Measurements from ENCODE around the gene GHR. TPM values are rescaled to one million over a fixed set of nuclear protein-coding genes. Genes with fewer than 3 reads are reported as not detected.

GHR gene
- total and polyA plus RNA-seq, 10 of the 15 experiments (the other 5 are each of a cell fraction or from before 2014, with no cell fraction given) = 0.23 to 10.2 (median 0.48) TPM

DNA sequence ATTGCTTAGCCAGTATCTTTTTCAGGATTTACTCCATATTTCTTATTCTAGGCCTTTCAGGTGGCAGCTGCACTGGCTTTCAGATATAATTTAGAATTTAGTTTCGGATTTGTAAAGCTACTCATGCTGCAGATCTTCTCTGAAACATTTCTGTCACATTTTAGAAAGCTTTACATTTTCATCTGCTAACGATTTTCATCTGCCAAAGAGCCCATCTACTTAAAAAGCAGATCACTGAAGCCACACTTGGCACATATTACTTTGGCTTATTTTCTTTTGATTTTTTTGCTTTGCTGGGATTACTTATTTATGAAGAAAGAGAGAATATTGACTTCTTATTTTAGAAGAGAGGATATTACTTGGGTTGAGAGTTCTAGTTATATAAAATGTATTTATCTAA is 98.2 kb downstream of the GHR start:
- H4K20me1 ChIP-seq (ENCODE audit: control insufficient read depth, insufficient read depth) = no peaks in the 10 kb centered on the region
- WGBS (ENCODE audit: insufficient coverage, insufficient replicate concordance, low lambda C conversion rate, missing lambda C conversion rate) = 0% methylated on average over 2 of the region's 2 CpGs
- H3K9me3 ChIP-seq (replicated peaks; ENCODE audit: control insufficient read depth, insufficient read depth, low read length) = no peaks in the 10 kb centered on the region
- H3K79me2 ChIP-seq (ENCODE audit: control insufficient read depth, insufficient read depth, low read length) = no peaks in the 10 kb centered on the region
- no peak overlapping the region for H3K4me2 ChIP-seq (ENCODE audit: control insufficient read depth, insufficient read depth)
- intact Hi-C loops (cut with micrococcal nuclease; ENCODE audit: unreplicated experiment) = no loop called here
- H3K36me3 ChIP-seq (ENCODE audit: control insufficient read depth in 2 of 2, insufficient read depth in 2 of 2, low read length in 1 of 2) = no peaks in the 10 kb centered on the region
- no peaks in the 10 kb centered on the region for H3K4me1 ChIP-seq (ENCODE audit: control insufficient read depth, insufficient read depth, low read length)
- H3K27me3 ChIP-seq (replicated peaks in 1 of 2; ENCODE audit: control insufficient read depth in 2 of 2, insufficient read depth in 2 of 2, low read length in 1 of 2) = no peaks in the 10 kb centered on the region
- no peak overlapping the region for H3K27ac ChIP-seq (ENCODE audit: control insufficient read depth, insufficient read depth)
- ChIA-PET RAD21 (ENCODE audit: unreplicated experiment) (interaction anchor here (2.2 kb wide), 1 partner anchor 99 kb away, joined by 6 read pairs; the partner anchor contains the start of gene GHR), POLR2A (no interaction called here), CTCF (interaction anchor here (1.5 to 1.8 kb wide), 3 partner anchors 10 to 63 kb away, joined by 3 to 4 read pairs (median 4); no protein-coding TSS in a partner anchor), SMC1A (ENCODE audit: uncharacterized antibody, unreplicated experiment) (interaction anchor here (1.0 to 2.0 kb wide), 4 partner anchors 9 to 99 kb away, joined by 3 to 7 read pairs (median 4); partner anchors contain the start of gene GHR)
- TF ChIP-seq, protein P1, sequence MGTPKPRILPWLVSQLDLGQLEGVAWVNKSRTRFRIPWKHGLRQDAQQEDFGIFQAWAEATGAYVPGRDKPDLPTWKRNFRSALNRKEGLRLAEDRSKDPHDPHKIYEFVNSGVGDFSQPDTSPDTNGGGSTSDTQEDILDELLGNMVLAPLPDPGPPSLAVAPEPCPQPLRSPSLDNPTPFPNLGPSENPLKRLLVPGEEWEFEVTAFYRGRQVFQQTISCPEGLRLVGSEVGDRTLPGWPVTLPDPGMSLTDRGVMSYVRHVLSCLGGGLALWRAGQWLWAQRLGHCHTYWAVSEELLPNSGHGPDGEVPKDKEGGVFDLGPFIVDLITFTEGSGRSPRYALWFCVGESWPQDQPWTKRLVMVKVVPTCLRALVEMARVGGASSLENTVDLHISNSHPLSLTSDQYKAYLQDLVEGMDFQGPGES (IDR thresholded peaks at IDR 0.05) = no peak
- TF ChIP-seq LARP7 (IDR thresholded peaks at IDR 0.05) (no peak), SIN3A (IDR thresholded peaks at IDR 0.05; ENCODE audit: low read depth, low read length) (no peak), NFIC (IDR thresholded peaks at IDR 0.05; ENCODE audit: low read depth, low read length) (no peak), GATAD2B (conservative IDR thresholded peaks at IDR 0.05; ENCODE audit: low read depth) (no peak)
- ATAC-seq (no peak), DNase-seq (ENCODE audit: low read depth, low spot score) (no peak), FAIRE-seq (no peak)
- in situ Hi-C loops (cut with MboI) = no loop called here
- no peak overlapping the region for H2AFZ ChIP-seq (ENCODE audit: control insufficient read depth, low read depth, low read length)
- H3K9ac ChIP-seq (ENCODE audit: control insufficient read depth, insufficient read depth, low read length) = no peak overlapping the region
- no TSS peak for BruUV-seq (replicated peaks)
- no peak overlapping the region for H3K4me3 ChIP-seq

DNA sequence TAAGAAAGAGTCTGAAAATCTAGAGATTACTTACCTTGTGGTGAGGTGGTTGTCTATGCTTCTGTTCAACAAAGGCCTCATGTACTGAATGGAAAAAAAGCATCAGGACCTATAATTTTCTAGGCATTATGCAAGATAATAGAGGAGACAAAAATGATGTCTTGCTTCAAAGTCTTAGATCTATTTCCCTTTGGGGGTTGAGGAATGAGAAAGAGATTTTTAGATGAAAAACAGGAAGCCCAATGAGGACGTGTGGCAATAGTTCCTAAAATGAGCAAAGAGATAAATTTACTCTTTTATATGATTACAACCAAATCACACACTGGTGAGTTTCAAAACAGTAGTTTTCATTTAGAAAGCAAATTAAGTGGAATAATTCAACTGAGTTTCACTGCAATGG is 99.5 kb downstream of the GHR start:
- BruUV-seq (replicated peaks) = no TSS peak
- ChIA-PET CTCF (no interaction called here), POLR2A (no interaction called here), RAD21 (ENCODE audit: unreplicated experiment) (no interaction called here), SMC1A (ENCODE audit: uncharacterized antibody, unreplicated experiment) (no interaction called here)
- H3K9me3 ChIP-seq (replicated peaks; ENCODE audit: control insufficient read depth, insufficient read depth, low read length) = no peaks in the 10 kb centered on the region
- no peaks in the 10 kb centered on the region for H3K79me2 ChIP-seq (ENCODE audit: control insufficient read depth, insufficient read depth, low read length)
- no peaks in the 10 kb centered on the region for H3K27me3 ChIP-seq (replicated peaks in 1 of 2; ENCODE audit: control insufficient read depth in 2 of 2, insufficient read depth in 2 of 2, low read length in 1 of 2)
- H3K36me3 ChIP-seq (ENCODE audit: control insufficient read depth in 2 of 2, insufficient read depth in 2 of 2, low read length in 1 of 2) = no peaks in the 10 kb centered on the region
- ATAC-seq = no peak
- in situ Hi-C loops (cut with MboI) (no loop called here), intact Hi-C loops (cut with micrococcal nuclease; ENCODE audit: unreplicated experiment) (no loop called here)
- no peak overlapping the region for H2AFZ ChIP-seq (ENCODE audit: control insufficient read depth, low read depth, low read length)
- no peaks in the 10 kb centered on the region for H3K4me1 ChIP-seq (ENCODE audit: control insufficient read depth, insufficient read depth, low read length)
- no peak for DNase-seq (ENCODE audit: low read depth, low spot score)
- FAIRE-seq = no peak
- no peak overlapping the region for H3K9ac ChIP-seq (ENCODE audit: control insufficient read depth, insufficient read depth, low read length)
- H3K4me2 ChIP-seq (ENCODE audit: control insufficient read depth, insufficient read depth) = no peak overlapping the region
- H3K27ac ChIP-seq (ENCODE audit: control insufficient read depth, insufficient read depth) = no peak overlapping the region
- H3K4me3 ChIP-seq = no peak overlapping the region
- TF ChIP-seq, protein P2, sequence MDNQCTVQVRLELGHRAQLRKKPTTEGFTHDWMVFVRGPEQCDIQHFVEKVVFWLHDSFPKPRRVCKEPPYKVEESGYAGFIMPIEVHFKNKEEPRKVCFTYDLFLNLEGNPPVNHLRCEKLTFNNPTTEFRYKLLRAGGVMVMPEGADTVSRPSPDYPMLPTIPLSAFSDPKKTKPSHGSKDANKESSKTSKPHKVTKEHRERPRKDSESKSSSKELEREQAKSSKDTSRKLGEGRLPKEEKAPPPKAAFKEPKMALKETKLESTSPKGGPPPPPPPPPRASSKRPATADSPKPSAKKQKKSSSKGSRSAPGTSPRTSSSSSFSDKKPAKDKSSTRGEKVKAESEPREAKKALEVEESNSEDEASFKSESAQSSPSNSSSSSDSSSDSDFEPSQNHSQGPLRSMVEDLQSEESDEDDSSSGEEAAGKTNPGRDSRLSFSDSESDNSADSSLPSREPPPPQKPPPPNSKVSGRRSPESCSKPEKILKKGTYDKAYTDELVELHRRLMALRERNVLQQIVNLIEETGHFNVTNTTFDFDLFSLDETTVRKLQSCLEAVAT (IDR thresholded peaks at IDR 0.05) = no peak
- no peaks in the 10 kb centered on the region for H4K20me1 ChIP-seq (ENCODE audit: control insufficient read depth, insufficient read depth)
- WGBS (ENCODE audit: insufficient coverage, insufficient replicate concordance, low lambda C conversion rate, missing lambda C conversion rate) = 0% methylated on average over 1 of the region's 1 CpG

Measured in GM12878 (cell line).